Thoracic aorta (tissue), 2 donors: ENCODE results near the gene TEAD2. TPM values are rescaled to one million over a fixed set of nuclear protein-coding genes. Genes with fewer than 3 reads are reported as not detected.
A peak's percentile ranks its signal among the peaks of the same experiment; 100 is the strongest.

Experiments used
- ATAC-seq: fragments of 150-250 bp; one replicate; pipeline ENCODE4 v1.8.0; 2017; ENCODE audit warnings: low read depth; ENCODE audit not compliant: insufficient number of reproducible peaks, low FRiP score
- DNase-seq: peaks from one replicate; pipeline ENCODE4 v3.0.0-alpha.2; 2020; ENCODE audit warnings: low spot score
- H3K27ac ChIP-seq, 2 donors: fragments of 200-600 bp; sonication (generic); 1 replicate in 1 of 2; 2 replicates in 1 of 2; pipeline ENCODE4 v1.5.1; 2016; ENCODE audit warnings: mild to moderate bottlenecking in 2 of 2, moderate library complexity in 2 of 2
- H3K27me3 ChIP-seq: fragments of 200-600 bp; sonication (generic); replicated peaks from 2 replicates; pipeline ENCODE4 v1.6.0; 2016; ENCODE audit warnings: mild to moderate bottlenecking; ENCODE audit not compliant: insufficient read depth
- H3K36me3 ChIP-seq: fragments of 200-600 bp; sonication (generic); one replicate; pipeline ENCODE4 v1.5.1; 2016
- H3K4me1 ChIP-seq, 2 donors: fragments of 200-600 bp; sonication (generic); 1 replicate in 1 of 2; 2 replicates in 1 of 2; pipeline versions ENCODE4 v1.5.1 to v1.6.0; 2016; ENCODE audit warnings: low read depth in 2 of 2, mild to moderate bottlenecking in 1 of 2; ENCODE audit not compliant: control insufficient read depth in 1 of 2
- H3K4me3 ChIP-seq: fragments of 200-600 bp; sonication (generic); 2 replicates; pipeline ENCODE4 v1.5.1; 2016; ENCODE audit warnings: mild to moderate bottlenecking
- H3K9me3 ChIP-seq: fragments of 200-600 bp; sonication (generic); 2 replicates; pipeline ENCODE4 v1.5.1; 2016
- CTCF ChIP-seq: fragments of 200-600 bp; sonication (generic); IDR thresholded peaks from one replicate; pipeline ENCODE4 v1.5.1; 2019; ENCODE audit warnings: antibody characterized with exemption
- total RNA-seq, 2 donors: library from RNA; depleted of rRNA; stranded (reverse); fragments of >200 nt; gene quantifications; one replicate each; pipeline versions ENCODE4 v1.1.0 to v1.2.3, GENCODE V29; 2016

TEAD2 gene
- total RNA-seq, 2 donors from 2014 or later: 26.4 to 41.3 TPM

- DNase-seq: no peak
- no peak overlapping the region for H3K27ac ChIP-seq
- peaks cover 38% of the 10 kb centered on the region for H3K36me3 ChIP-seq
- H3K4me1 ChIP-seq: no peaks in the 10 kb centered on the region
- no peaks in the 10 kb centered on the region for H3K27me3 ChIP-seq
- no peak for ATAC-seq
- H3K4me3 ChIP-seq: no peak overlapping the region
- TF ChIP-seq CTCF: no peak
- H3K9me3 ChIP-seq: no peaks in the 10 kb centered on the region
Measured at GRCh38 chr19:49355909-49356353, 6.3 kb downstream of the TEAD2 start.

- no peaks in the 10 kb centered on the region for H3K4me1 ChIP-seq
- H3K36me3 ChIP-seq: peaks cover 67% of the 10 kb centered on the region
- no peak overlapping the region for H3K4me3 ChIP-seq
- DNase-seq: no peak
- no peak for TF ChIP-seq CTCF
- no peak overlapping the region for H3K27ac ChIP-seq
- no peaks in the 10 kb centered on the region for H3K9me3 ChIP-seq
- no peak for ATAC-seq
- no peaks in the 10 kb centered on the region for H3K27me3 ChIP-seq
Measured at GRCh38 chr19:49349567-49349966, 12.6 kb downstream of the TEAD2 start.

GRCh38 chr19:49348305-49349189 is 13.7 kb downstream of the TEAD2 start:
- H3K9me3 ChIP-seq: no peaks in the 10 kb centered on the region
- ATAC-seq (no peak), DNase-seq (no peak)
- H3K27ac ChIP-seq: no peak overlapping the region
- no peak for TF ChIP-seq CTCF
- no peaks in the 10 kb centered on the region for H3K4me1 ChIP-seq
- H3K36me3 ChIP-seq: peaks cover 66% of the 10 kb centered on the region
- H3K27me3 ChIP-seq: no peaks in the 10 kb centered on the region
- H3K4me3 ChIP-seq: no peak overlapping the region

- ATAC-seq (peak; percentile 57), DNase-seq (no peak)
- TF ChIP-seq CTCF: peak; percentile 14
- Histone ChIP-seq H3K27ac (no peak overlapping the region), H3K4me1 (no peaks in the 10 kb centered on the region), H3K4me3 (no peak overlapping the region), H3K9me3 (no peaks in the 10 kb centered on the region), H3K27me3 (no peaks in the 10 kb centered on the region), H3K36me3 (peaks cover 63% of the 10 kb centered on the region)
Measured at GRCh38 chr19:49347835-49348234, 14.4 kb downstream of the TEAD2 start.

GRCh38 chr19:49347191-49347590 is 15.0 kb downstream of the TEAD2 start:
- no peaks in the 10 kb centered on the region for H3K4me1 ChIP-seq
- no peak overlapping the region for H3K27ac ChIP-seq
- no peaks in the 10 kb centered on the region for H3K9me3 ChIP-seq
- H3K36me3 ChIP-seq: peaks cover 66% of the 10 kb centered on the region
- H3K27me3 ChIP-seq: no peaks in the 10 kb centered on the region
- DNase-seq (no peak), ATAC-seq (no peak)
- no peak overlapping the region for H3K4me3 ChIP-seq
- no peak for TF ChIP-seq CTCF
